Measurements from ENCODE around the gene IMPACT.

Gene IMPACT
- 13.0 to 19.2 (median 15.9) reads per million in 3 donors for total RNA-seq

GRCh38 chr18:24426398-24427294, at the start of gene IMPACT:
Gene IMPACT (plus strand): TSS chr18:24426670. CDS start chr18:24426757, 87 bp downstream.
- H3K9me3 ChIP-seq (ENCODE audit: control insufficient read depth, low read length), result no peaks in the 10 kb centered on the region
- peak; percentile 40 to 67 (median 47) for DNase-seq
- peak within 1 kb of the TSS; percentile 80 for H3K4me3 ChIP-seq (ENCODE audit: insufficient read depth, low read depth, low read length, poor library complexity, severe bottlenecking)
- no peaks in the 10 kb centered on the region for H3K27me3 ChIP-seq (replicated peaks; ENCODE audit: control insufficient read depth, insufficient read depth, low read length, poor library complexity, severe bottlenecking)
- H3K4me1 ChIP-seq (ENCODE audit: control insufficient read depth, insufficient read depth, low read length, poor library complexity, severe bottlenecking), result no peaks in the 10 kb centered on the region
- no peaks in the 10 kb centered on the region for H3K36me3 ChIP-seq (ENCODE audit: control insufficient read depth, insufficient read depth, low read length)
- peak within 1 kb of the TSS; percentile 23 for H3K27ac ChIP-seq (ENCODE audit: insufficient read depth, low read length, poor library complexity, severe bottlenecking)

GRCh38 chr18:24378598-24378997, 47.9 kb upstream of the IMPACT start:
- no peaks in the 10 kb centered on the region for H3K36me3 ChIP-seq (ENCODE audit: control insufficient read depth, insufficient read depth, low read length)
- H3K27me3 ChIP-seq (replicated peaks; ENCODE audit: control insufficient read depth, insufficient read depth, low read length, poor library complexity, severe bottlenecking), result no peaks in the 10 kb centered on the region
- no peak for DNase-seq
- H3K4me1 ChIP-seq (ENCODE audit: control insufficient read depth, insufficient read depth, low read length, poor library complexity, severe bottlenecking), result no peaks in the 10 kb centered on the region
- no peaks in the 10 kb centered on the region for H3K9me3 ChIP-seq (ENCODE audit: control insufficient read depth, low read length)
- no peak overlapping the region for H3K4me3 ChIP-seq (ENCODE audit: insufficient read depth, low read depth, low read length, poor library complexity, severe bottlenecking)
- H3K27ac ChIP-seq (ENCODE audit: insufficient read depth, low read length, poor library complexity, severe bottlenecking), result no peak overlapping the region

- Histone ChIP-seq H3K27me3 (replicated peaks; ENCODE audit: control insufficient read depth, insufficient read depth, low read length, poor library complexity, severe bottlenecking) (no peaks in the 10 kb centered on the region), H3K4me1 (ENCODE audit: control insufficient read depth, insufficient read depth, low read length, poor library complexity, severe bottlenecking) (no peaks in the 10 kb centered on the region), H3K9me3 (ENCODE audit: control insufficient read depth, low read length) (no peaks in the 10 kb centered on the region), H3K36me3 (ENCODE audit: control insufficient read depth, insufficient read depth, low read length) (no peaks in the 10 kb centered on the region), H3K27ac (ENCODE audit: insufficient read depth, low read length, poor library complexity, severe bottlenecking) (no peak overlapping the region), H3K4me3 (ENCODE audit: insufficient read depth, low read depth, low read length, poor library complexity, severe bottlenecking) (no peak overlapping the region)
- DNase-seq, result no peak
Measured at GRCh38 chr18:24380163-24380747, 46.2 kb upstream of the IMPACT start.

GRCh38 chr18:24381126-24381525, 45.3 kb upstream of the IMPACT start:
- Histone ChIP-seq H3K9me3 (ENCODE audit: control insufficient read depth, low read length) (no peaks in the 10 kb centered on the region), H3K36me3 (ENCODE audit: control insufficient read depth, insufficient read depth, low read length) (no peaks in the 10 kb centered on the region), H3K27ac (ENCODE audit: insufficient read depth, low read length, poor library complexity, severe bottlenecking) (no peak overlapping the region), H3K4me1 (ENCODE audit: control insufficient read depth, insufficient read depth, low read length, poor library complexity, severe bottlenecking) (no peaks in the 10 kb centered on the region), H3K27me3 (replicated peaks; ENCODE audit: control insufficient read depth, insufficient read depth, low read length, poor library complexity, severe bottlenecking) (no peaks in the 10 kb centered on the region), H3K4me3 (ENCODE audit: insufficient read depth, low read depth, low read length, poor library complexity, severe bottlenecking) (no peak overlapping the region)
- no peak for DNase-seq

GRCh38 chr18:24386681-24387080, 39.8 kb upstream of the IMPACT start:
- Histone ChIP-seq H3K27me3 (replicated peaks; ENCODE audit: control insufficient read depth, insufficient read depth, low read length, poor library complexity, severe bottlenecking) (no peaks in the 10 kb centered on the region), H3K4me1 (ENCODE audit: control insufficient read depth, insufficient read depth, low read length, poor library complexity, severe bottlenecking) (no peaks in the 10 kb centered on the region), H3K36me3 (ENCODE audit: control insufficient read depth, insufficient read depth, low read length) (no peaks in the 10 kb centered on the region), H3K27ac (ENCODE audit: insufficient read depth, low read length, poor library complexity, severe bottlenecking) (no peak overlapping the region), H3K9me3 (ENCODE audit: control insufficient read depth, low read length) (no peaks in the 10 kb centered on the region), H3K4me3 (ENCODE audit: insufficient read depth, low read depth, low read length, poor library complexity, severe bottlenecking) (no peak overlapping the region)
- DNase-seq, result no peak

GRCh38 chr18:24388957-24389356, 37.5 kb upstream of the IMPACT start:
- H3K27ac ChIP-seq (ENCODE audit: insufficient read depth, low read length, poor library complexity, severe bottlenecking), result no peak overlapping the region
- no peaks in the 10 kb centered on the region for H3K36me3 ChIP-seq (ENCODE audit: control insufficient read depth, insufficient read depth, low read length)

GRCh38 chr18:24395049-24395795, 31.2 kb upstream of the IMPACT start:
- Histone ChIP-seq H3K4me1 (ENCODE audit: control insufficient read depth, insufficient read depth, low read length, poor library complexity, severe bottlenecking) (peaks cover 9% of the 10 kb centered on the region), H3K4me3 (ENCODE audit: insufficient read depth, low read depth, low read length, poor library complexity, severe bottlenecking) (no peak overlapping the region), H3K36me3 (ENCODE audit: control insufficient read depth, insufficient read depth, low read length) (no peaks in the 10 kb centered on the region), H3K9me3 (ENCODE audit: control insufficient read depth, low read length) (no peaks in the 10 kb centered on the region), H3K27me3 (replicated peaks; ENCODE audit: control insufficient read depth, insufficient read depth, low read length, poor library complexity, severe bottlenecking) (no peaks in the 10 kb centered on the region), H3K27ac (ENCODE audit: insufficient read depth, low read length, poor library complexity, severe bottlenecking) (no peak overlapping the region)
- no peak for DNase-seq

More at GRCh38 chr18:24388957-24389356, 37.5 kb upstream of the IMPACT start:
- Histone ChIP-seq H3K4me3 (ENCODE audit: insufficient read depth, low read depth, low read length, poor library complexity, severe bottlenecking) (no peak overlapping the region), H3K9me3 (ENCODE audit: control insufficient read depth, low read length) (no peaks in the 10 kb centered on the region), H3K4me1 (ENCODE audit: control insufficient read depth, insufficient read depth, low read length, poor library complexity, severe bottlenecking) (no peaks in the 10 kb centered on the region), H3K27me3 (replicated peaks; ENCODE audit: control insufficient read depth, insufficient read depth, low read length, poor library complexity, severe bottlenecking) (no peaks in the 10 kb centered on the region)
- no peak for DNase-seq

- no peak overlapping the region for H3K27ac ChIP-seq (ENCODE audit: insufficient read depth, low read length, poor library complexity, severe bottlenecking)
Measured at GRCh38 chr18:24396082-24396633, 30.3 kb upstream of the IMPACT start.

GRCh38 chr18:24397131-24397693, 29.3 kb upstream of the IMPACT start:
- no peak overlapping the region for H3K27ac ChIP-seq (ENCODE audit: insufficient read depth, low read length, poor library complexity, severe bottlenecking)
- no peaks in the 10 kb centered on the region for H3K27me3 ChIP-seq (replicated peaks; ENCODE audit: control insufficient read depth, insufficient read depth, low read length, poor library complexity, severe bottlenecking)
- peak in 1 of 3 donors; percentile 0 for DNase-seq
- H3K4me1 ChIP-seq (ENCODE audit: control insufficient read depth, insufficient read depth, low read length, poor library complexity, severe bottlenecking), result peaks cover 9% of the 10 kb centered on the region
- H3K9me3 ChIP-seq (ENCODE audit: control insufficient read depth, low read length), result no peaks in the 10 kb centered on the region
- H3K36me3 ChIP-seq (ENCODE audit: control insufficient read depth, insufficient read depth, low read length), result no peaks in the 10 kb centered on the region
- peak overlapping the region; percentile 77 for H3K4me3 ChIP-seq (ENCODE audit: insufficient read depth, low read depth, low read length, poor library complexity, severe bottlenecking)

More at GRCh38 chr18:24396082-24396633, 30.3 kb upstream of the IMPACT start:
- Histone ChIP-seq H3K4me3 (ENCODE audit: insufficient read depth, low read depth, low read length, poor library complexity, severe bottlenecking) (no peak overlapping the region), H3K4me1 (ENCODE audit: control insufficient read depth, insufficient read depth, low read length, poor library complexity, severe bottlenecking) (peaks cover 9% of the 10 kb centered on the region), H3K27me3 (replicated peaks; ENCODE audit: control insufficient read depth, insufficient read depth, low read length, poor library complexity, severe bottlenecking) (no peaks in the 10 kb centered on the region), H3K9me3 (ENCODE audit: control insufficient read depth, low read length) (no peaks in the 10 kb centered on the region), H3K36me3 (ENCODE audit: control insufficient read depth, insufficient read depth, low read length) (no peaks in the 10 kb centered on the region)
- DNase-seq, result no peak

Data from effector memory CD4-positive, alpha-beta T cell (primary cell).